Bronchial epithelial cell (primary cell): ENCODE measurements around the gene EYS. TPM values are rescaled to one million over a fixed set of nuclear protein-coding genes. Genes with fewer than 3 reads are reported as not detected.

Experiments used
- DNase-seq: peaks from one replicate; pipeline ENCODE4 v3.0.0-alpha.2; 2010; ENCODE audit warnings: low read depth
- FAIRE-seq: peaks from 2 replicates; lab custom pipeline; 2011; peaks lifted over from hg19 to GRCh38; lab: Jason Lieb, UNC
- H3K27me3 ChIP-seq: 2 replicates; pipeline ENCODE4 v1.5.1; 2011; ENCODE audit warnings: low read length; ENCODE audit not compliant: control insufficient read depth, insufficient read depth
- H3K36me3 ChIP-seq: 2 replicates; pipeline ENCODE4 v1.5.1; 2011; ENCODE audit warnings: low read length; ENCODE audit not compliant: control insufficient read depth, insufficient read depth
- H3K4me3 ChIP-seq: 2 replicates; pipeline ENCODE4 v1.5.1; 2011; ENCODE audit warnings: mild to moderate bottlenecking, low read depth, low read length, control low read depth
- total RNA-seq: library from RNA; depleted of rRNA; stranded (reverse); fragments of >200 nt; gene quantifications from 2 replicates; pipeline ENCODE4 v1.2.1, GENCODE V29; 2014
- TF ChIP-seq, protein P1 (sequence below): IDR thresholded peaks from 2 replicates; pipeline ENCODE4 v1.5.1; 2011; ENCODE audit warnings: mild to moderate bottlenecking, moderate library complexity, low read length, control low read depth, inconsistent platforms; ENCODE audit not compliant: insufficient read depth, severe bottlenecking

EYS gene
- total RNA-seq, 1 donor from 2014 or later, result 0.53 TPM

DNA sequence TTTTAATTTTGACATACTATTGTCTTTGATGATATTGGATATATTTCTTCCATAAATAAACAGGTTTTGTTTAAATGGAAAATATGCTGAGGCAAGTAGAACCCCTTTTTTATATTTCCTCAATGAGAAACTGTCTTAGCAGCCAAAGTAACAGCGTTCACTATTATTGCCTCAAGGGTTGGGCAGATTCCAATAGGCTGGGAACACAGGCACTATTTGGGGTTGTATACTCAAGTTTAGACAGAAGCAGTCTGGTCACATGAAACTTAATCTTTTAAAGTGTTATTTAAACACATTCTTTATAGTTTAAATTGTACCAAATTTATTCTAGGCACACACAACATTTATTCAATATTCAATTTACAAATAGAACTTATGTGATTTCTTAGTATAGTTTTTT lies 520.2 kb downstream of the EYS start:
- Histone ChIP-seq H3K4me3 (no peak overlapping the region), H3K27me3 (no peaks in the 10 kb centered on the region), H3K36me3 (no peaks in the 10 kb centered on the region)
- DNase-seq (no peak), FAIRE-seq (no peak)
- TF ChIP-seq, protein P1, sequence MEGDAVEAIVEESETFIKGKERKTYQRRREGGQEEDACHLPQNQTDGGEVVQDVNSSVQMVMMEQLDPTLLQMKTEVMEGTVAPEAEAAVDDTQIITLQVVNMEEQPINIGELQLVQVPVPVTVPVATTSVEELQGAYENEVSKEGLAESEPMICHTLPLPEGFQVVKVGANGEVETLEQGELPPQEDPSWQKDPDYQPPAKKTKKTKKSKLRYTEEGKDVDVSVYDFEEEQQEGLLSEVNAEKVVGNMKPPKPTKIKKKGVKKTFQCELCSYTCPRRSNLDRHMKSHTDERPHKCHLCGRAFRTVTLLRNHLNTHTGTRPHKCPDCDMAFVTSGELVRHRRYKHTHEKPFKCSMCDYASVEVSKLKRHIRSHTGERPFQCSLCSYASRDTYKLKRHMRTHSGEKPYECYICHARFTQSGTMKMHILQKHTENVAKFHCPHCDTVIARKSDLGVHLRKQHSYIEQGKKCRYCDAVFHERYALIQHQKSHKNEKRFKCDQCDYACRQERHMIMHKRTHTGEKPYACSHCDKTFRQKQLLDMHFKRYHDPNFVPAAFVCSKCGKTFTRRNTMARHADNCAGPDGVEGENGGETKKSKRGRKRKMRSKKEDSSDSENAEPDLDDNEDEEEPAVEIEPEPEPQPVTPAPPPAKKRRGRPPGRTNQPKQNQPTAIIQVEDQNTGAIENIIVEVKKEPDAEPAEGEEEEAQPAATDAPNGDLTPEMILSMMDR, result no peak

GRCh38 chr6:65182681-65183080 lies 524.3 kb downstream of the EYS start:
- H3K4me3 ChIP-seq, result no peak overlapping the region
- H3K36me3 ChIP-seq, result no peaks in the 10 kb centered on the region
- FAIRE-seq (no peak), DNase-seq (no peak)
- TF ChIP-seq, protein P1, result no peak
- H3K27me3 ChIP-seq, result no peaks in the 10 kb centered on the region

GRCh38 chr6:65170273-65170672 lies 536.8 kb downstream of the EYS start:
- no peaks in the 10 kb centered on the region for H3K36me3 ChIP-seq
- FAIRE-seq (no peak), DNase-seq (no peak)
- TF ChIP-seq, protein P1, result no peak
- H3K27me3 ChIP-seq, result no peaks in the 10 kb centered on the region
- no peak overlapping the region for H3K4me3 ChIP-seq

GRCh38 chr6:65161661-65162060 lies 545.4 kb downstream of the EYS start:
- H3K27me3 ChIP-seq, result no peaks in the 10 kb centered on the region
- H3K4me3 ChIP-seq, result no peak overlapping the region
- DNase-seq (no peak), FAIRE-seq (no peak)
- H3K36me3 ChIP-seq, result no peaks in the 10 kb centered on the region
- TF ChIP-seq, protein P1, result no peak

DNA sequence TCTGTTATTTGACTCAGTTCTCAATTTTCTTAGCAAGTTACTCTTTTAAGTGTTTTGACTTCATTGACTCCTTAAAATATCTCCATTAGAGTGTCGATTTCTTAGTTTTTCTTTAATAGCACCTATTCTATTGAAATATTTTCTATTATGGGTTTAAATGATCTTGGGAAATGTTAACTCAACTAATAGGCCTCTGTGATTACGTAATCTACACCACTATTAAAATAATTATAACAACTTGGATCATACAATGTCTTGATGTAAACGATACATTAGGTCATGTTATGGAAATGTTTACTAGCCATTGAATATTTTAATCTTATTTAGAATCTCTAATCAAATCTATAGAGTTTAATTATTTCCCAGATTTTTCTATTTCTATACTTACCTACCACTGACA lies 550.0 kb downstream of the EYS start:
- FAIRE-seq, result no peak
- H3K27me3 ChIP-seq, result no peaks in the 10 kb centered on the region
- TF ChIP-seq, protein P1, result no peak
- H3K4me3 ChIP-seq, result no peak overlapping the region
- no peaks in the 10 kb centered on the region for H3K36me3 ChIP-seq
- DNase-seq, result no peak

DNA sequence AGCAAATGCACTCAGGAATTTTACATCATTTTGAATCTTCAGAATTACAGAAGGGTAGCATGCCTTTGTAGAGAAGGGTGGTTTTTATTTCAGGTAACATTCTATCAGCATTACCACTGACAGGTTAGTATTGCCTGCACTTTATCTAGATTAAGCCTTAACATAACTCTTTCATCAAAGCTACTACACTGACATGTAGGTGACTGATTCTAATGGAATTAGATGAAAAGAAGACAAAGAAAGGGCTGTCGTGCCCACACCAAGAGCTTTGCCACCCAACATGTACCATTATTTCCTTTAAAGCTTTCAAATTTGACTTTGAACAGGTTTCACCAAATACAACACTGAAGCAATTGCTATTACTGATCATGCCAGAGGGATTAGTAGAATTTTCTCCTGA lies 551.9 kb downstream of the EYS start:
- no peaks in the 10 kb centered on the region for H3K27me3 ChIP-seq
- H3K36me3 ChIP-seq, result no peaks in the 10 kb centered on the region
- H3K4me3 ChIP-seq, result no peak overlapping the region
- DNase-seq, result no peak
- FAIRE-seq, result no peak
- TF ChIP-seq, protein P1, result no peak
